ENCODE measurements around the gene PPARA. TPM values are rescaled to one million over a fixed set of nuclear protein-coding genes. Genes with fewer than 3 reads are reported as not detected.

The PPARA gene
- polyA plus RNA-seq, 1 donor from 2014 or later = 0.43 TPM

GRCh38 chr22:46173152-46173551 is 22.8 kb downstream of the PPARA start:
- H3K9ac ChIP-seq (ENCODE audit: low read length) = no peak overlapping the region
- no peaks in the 10 kb centered on the region for H3K9me2 ChIP-seq (ENCODE audit: insufficient read depth, low read length)
- no peaks in the 10 kb centered on the region for H3K36me3 ChIP-seq (ENCODE audit: insufficient read depth, low read length)
- no peaks in the 10 kb centered on the region for H3K79me2 ChIP-seq (replicated peaks; ENCODE audit: insufficient read depth, low read length)
- no peak overlapping the region for H3K27ac ChIP-seq (ENCODE audit: low read length)
- no peak overlapping the region for H3K4me3 ChIP-seq (ENCODE audit: low read length)
- no peaks in the 10 kb centered on the region for H3K9me3 ChIP-seq (ENCODE audit: low read length)
- no peaks in the 10 kb centered on the region for H3K27me3 ChIP-seq (ENCODE audit: insufficient read depth, low read depth, low read length)
- TF ChIP-seq TAF1 (IDR thresholded peaks at IDR 0.05; ENCODE audit: low read depth) = no peak
- TF ChIP-seq, protein P1, sequence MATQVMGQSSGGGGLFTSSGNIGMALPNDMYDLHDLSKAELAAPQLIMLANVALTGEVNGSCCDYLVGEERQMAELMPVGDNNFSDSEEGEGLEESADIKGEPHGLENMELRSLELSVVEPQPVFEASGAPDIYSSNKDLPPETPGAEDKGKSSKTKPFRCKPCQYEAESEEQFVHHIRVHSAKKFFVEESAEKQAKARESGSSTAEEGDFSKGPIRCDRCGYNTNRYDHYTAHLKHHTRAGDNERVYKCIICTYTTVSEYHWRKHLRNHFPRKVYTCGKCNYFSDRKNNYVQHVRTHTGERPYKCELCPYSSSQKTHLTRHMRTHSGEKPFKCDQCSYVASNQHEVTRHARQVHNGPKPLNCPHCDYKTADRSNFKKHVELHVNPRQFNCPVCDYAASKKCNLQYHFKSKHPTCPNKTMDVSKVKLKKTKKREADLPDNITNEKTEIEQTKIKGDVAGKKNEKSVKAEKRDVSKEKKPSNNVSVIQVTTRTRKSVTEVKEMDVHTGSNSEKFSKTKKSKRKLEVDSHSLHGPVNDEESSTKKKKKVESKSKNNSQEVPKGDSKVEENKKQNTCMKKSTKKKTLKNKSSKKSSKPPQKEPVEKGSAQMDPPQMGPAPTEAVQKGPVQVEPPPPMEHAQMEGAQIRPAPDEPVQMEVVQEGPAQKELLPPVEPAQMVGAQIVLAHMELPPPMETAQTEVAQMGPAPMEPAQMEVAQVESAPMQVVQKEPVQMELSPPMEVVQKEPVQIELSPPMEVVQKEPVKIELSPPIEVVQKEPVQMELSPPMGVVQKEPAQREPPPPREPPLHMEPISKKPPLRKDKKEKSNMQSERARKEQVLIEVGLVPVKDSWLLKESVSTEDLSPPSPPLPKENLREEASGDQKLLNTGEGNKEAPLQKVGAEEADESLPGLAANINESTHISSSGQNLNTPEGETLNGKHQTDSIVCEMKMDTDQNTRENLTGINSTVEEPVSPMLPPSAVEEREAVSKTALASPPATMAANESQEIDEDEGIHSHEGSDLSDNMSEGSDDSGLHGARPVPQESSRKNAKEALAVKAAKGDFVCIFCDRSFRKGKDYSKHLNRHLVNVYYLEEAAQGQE (IDR thresholded peaks at IDR 0.05; ENCODE audit: borderline replicate concordance) = no peak
- TF ChIP-seq, protein P2, sequence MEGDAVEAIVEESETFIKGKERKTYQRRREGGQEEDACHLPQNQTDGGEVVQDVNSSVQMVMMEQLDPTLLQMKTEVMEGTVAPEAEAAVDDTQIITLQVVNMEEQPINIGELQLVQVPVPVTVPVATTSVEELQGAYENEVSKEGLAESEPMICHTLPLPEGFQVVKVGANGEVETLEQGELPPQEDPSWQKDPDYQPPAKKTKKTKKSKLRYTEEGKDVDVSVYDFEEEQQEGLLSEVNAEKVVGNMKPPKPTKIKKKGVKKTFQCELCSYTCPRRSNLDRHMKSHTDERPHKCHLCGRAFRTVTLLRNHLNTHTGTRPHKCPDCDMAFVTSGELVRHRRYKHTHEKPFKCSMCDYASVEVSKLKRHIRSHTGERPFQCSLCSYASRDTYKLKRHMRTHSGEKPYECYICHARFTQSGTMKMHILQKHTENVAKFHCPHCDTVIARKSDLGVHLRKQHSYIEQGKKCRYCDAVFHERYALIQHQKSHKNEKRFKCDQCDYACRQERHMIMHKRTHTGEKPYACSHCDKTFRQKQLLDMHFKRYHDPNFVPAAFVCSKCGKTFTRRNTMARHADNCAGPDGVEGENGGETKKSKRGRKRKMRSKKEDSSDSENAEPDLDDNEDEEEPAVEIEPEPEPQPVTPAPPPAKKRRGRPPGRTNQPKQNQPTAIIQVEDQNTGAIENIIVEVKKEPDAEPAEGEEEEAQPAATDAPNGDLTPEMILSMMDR (IDR thresholded peaks at IDR 0.05; ENCODE audit: poor library complexity, severe bottlenecking) = no peak
- TF ChIP-seq MXI1 (conservative IDR thresholded peaks at IDR 0.05; ENCODE audit: poor library complexity, severe bottlenecking) = no peak
- no peak for TF ChIP-seq EP300 (conservative IDR thresholded peaks at IDR 0.05; ENCODE audit: poor library complexity, severe bottlenecking)
- no peak for TF ChIP-seq RAD21 (conservative IDR thresholded peaks at IDR 0.05)
- TF ChIP-seq SMC3 (conservative IDR thresholded peaks at IDR 0.05; ENCODE audit: poor library complexity) = no peak
- no peak for TF ChIP-seq POLR2AphosphoS5 (IDR thresholded peaks at IDR 0.05)
- no peak for TF ChIP-seq EZH2 (IDR thresholded peaks at IDR 0.05; ENCODE audit: borderline replicate concordance, insufficient read depth, low read length, poor library complexity, severe bottlenecking)
- no peaks in the 10 kb centered on the region for H3F3A ChIP-seq (ENCODE audit: insufficient read depth, low read length, poor library complexity, severe bottlenecking)
- H4K20me1 ChIP-seq (ENCODE audit: insufficient read depth) = no peaks in the 10 kb centered on the region
- H3K4me2 ChIP-seq (ENCODE audit: low read length) = no peak overlapping the region
- no peak overlapping the region for H2AFZ ChIP-seq (ENCODE audit: low read depth, low read length)

DNA sequence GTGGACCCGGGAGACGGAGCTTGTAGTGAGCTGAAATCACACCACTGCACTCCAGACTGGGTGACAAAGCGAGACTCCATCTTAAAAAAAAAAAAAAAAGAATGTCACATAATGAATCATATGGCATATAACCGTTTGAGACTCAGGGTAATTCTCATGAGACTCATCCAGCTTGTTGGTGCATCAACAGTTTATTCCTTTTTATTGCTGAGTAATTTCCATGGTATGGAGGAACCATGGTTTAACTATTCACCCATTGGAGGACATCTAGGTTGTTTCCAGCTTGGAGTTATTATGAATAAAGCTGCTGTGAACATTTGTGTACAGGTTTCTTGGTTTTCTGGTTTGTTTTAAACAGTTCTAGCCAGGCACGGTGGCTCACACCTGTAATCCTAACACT is 25.3 kb downstream of the PPARA start:
- no peak overlapping the region for H2AFZ ChIP-seq (ENCODE audit: low read depth, low read length)
- TF ChIP-seq EP300 (conservative IDR thresholded peaks at IDR 0.05; ENCODE audit: poor library complexity, severe bottlenecking) (no peak), TAF1 (IDR thresholded peaks at IDR 0.05; ENCODE audit: low read depth) (no peak), MXI1 (conservative IDR thresholded peaks at IDR 0.05; ENCODE audit: poor library complexity, severe bottlenecking) (no peak), SMC3 (conservative IDR thresholded peaks at IDR 0.05; ENCODE audit: poor library complexity) (no peak), RAD21 (conservative IDR thresholded peaks at IDR 0.05) (no peak), EZH2 (IDR thresholded peaks at IDR 0.05; ENCODE audit: borderline replicate concordance, insufficient read depth, low read length, poor library complexity, severe bottlenecking) (no peak), POLR2AphosphoS5 (IDR thresholded peaks at IDR 0.05) (no peak)
- TF ChIP-seq, protein P1 (IDR thresholded peaks at IDR 0.05; ENCODE audit: borderline replicate concordance) = no peak
- TF ChIP-seq, protein P2 (IDR thresholded peaks at IDR 0.05; ENCODE audit: poor library complexity, severe bottlenecking) = no peak
- H3K79me2 ChIP-seq (replicated peaks; ENCODE audit: insufficient read depth, low read length) = no peaks in the 10 kb centered on the region

More for the DNA sequence above, 25.3 kb downstream of the PPARA start:
- Histone ChIP-seq H3F3A (ENCODE audit: insufficient read depth, low read length, poor library complexity, severe bottlenecking) (no peaks in the 10 kb centered on the region), H3K9me2 (ENCODE audit: insufficient read depth, low read length) (no peaks in the 10 kb centered on the region), H3K4me3 (ENCODE audit: low read length) (no peak overlapping the region), H3K9ac (ENCODE audit: low read length) (no peak overlapping the region), H3K9me3 (ENCODE audit: low read length) (peaks cover 9% of the 10 kb centered on the region), H4K20me1 (ENCODE audit: insufficient read depth) (no peaks in the 10 kb centered on the region), H3K4me2 (ENCODE audit: low read length) (no peak overlapping the region), H3K36me3 (ENCODE audit: insufficient read depth, low read length) (no peaks in the 10 kb centered on the region), H3K27me3 (ENCODE audit: insufficient read depth, low read depth, low read length) (no peaks in the 10 kb centered on the region), H3K27ac (ENCODE audit: low read length) (no peak overlapping the region)
